HG03280 (cell line): Measurements from ENCODE around the gene TEKT5.
"Not testable (repeated sequence)": the region's sequence is repeated elsewhere in the genome, so short reads cannot be mapped to it uniquely, and the experiment has no call there.

ENCODE experiments used
- ATAC-seq: cut with Tn5 transposase; IDR thresholded peaks from one replicate; pipeline ENCODE4 v1.9.1; 2021; ENCODE audit warnings: mild to moderate bottlenecking, moderate library complexity; ENCODE audit not compliant: unreplicated experiment

Gene TEKT5

GRCh38 chr16:10694830-10695229, at the start of gene TEKT5:
TEKT5 (minus strand) TSS chr16:10694930; CDS start chr16:10694873, 57 bp downstream.
- no peak for ATAC-seq

DNA sequence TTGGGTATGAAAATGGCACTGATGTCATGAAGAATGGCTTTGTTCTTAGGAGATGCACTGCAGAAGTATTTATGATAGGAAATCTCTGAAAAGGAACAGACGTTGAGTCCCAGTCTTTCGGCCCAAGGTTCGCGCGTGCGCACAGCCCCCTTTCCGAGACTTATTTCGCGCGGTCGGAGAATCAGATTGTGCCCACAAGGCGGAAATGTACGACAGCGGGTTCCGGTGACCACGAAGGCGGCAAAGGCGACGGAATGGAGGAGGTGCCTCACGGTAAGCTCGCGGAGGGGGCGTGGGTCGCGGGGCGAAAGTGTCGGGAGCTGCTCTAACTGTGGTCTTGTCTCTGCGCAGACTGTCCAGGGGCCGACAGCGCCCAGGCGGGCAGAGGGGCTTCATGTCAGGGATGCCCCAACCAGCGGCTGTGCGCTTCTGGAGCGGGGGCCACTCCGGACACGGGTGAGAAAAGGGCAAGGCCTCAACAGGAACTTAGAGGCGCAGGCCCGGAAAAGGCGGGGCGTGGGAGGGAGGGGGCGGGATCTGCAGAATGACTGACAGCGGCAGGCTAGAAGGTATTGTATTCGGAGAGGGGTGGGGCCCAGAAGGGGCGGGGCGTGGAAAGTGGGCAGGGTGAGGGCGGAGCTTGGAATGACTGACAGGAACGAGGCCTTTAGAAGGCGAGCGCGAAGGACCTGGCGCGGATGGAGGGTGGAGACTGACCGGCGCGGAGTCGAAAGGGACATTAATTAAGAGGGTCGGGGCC, 49.1 kb upstream of the TEKT5 start, which contains the start of gene NUBP1:
Gene NUBP1 (plus strand): TSS at position 233 of the 760 bp plus-strand sequence. CDS start 22 bp downstream, at position 255.
- peak; percentile 81 for ATAC-seq

GRCh38 chr16:10743227-10743609, 48.5 kb upstream of the TEKT5 start:
- ATAC-seq = no peak

- no peak for ATAC-seq
Observed at GRCh38 chr16:10741844-10742243, 47.1 kb upstream of the TEKT5 start.

DNA sequence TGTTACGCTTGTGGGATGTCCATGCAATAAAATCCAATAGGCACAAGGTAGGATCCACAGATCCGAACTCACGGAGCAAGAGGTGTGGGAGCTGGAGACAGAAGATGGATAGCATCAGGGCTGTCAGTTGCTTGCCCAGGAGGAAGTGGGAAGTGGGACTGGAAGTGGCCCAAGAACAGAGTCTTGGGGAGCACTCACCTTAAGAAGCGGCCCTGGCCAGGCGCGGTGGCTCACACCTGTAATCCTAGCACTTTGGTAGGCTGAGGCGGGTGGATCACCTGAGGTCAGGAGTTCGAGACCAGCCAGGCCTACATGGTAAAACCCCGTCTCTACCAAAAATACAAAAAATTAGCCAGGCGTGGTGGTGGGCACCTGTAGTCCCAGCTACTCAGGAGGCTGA, 46.5 kb upstream of the TEKT5 start:
- ATAC-seq = not testable (repeated sequence)

DNA sequence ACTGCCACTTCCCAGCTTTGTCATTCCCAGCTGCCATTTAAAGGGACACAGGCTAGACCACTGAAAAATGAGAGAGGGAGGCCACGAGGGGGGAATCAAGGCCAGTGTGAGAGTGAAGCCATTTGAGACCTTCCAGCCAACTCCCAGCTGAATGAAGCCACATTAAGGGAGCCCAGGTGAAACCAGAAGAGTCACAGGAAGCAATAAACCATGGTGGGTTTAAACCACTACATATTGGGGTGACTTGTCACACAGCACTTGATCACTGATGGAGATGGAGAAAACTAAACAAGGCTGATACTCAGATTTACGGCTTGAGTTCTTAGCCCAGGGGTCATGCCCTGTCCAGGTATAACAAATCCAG, 46.1 kb upstream of the TEKT5 start:
- no peak for ATAC-seq

DNA sequence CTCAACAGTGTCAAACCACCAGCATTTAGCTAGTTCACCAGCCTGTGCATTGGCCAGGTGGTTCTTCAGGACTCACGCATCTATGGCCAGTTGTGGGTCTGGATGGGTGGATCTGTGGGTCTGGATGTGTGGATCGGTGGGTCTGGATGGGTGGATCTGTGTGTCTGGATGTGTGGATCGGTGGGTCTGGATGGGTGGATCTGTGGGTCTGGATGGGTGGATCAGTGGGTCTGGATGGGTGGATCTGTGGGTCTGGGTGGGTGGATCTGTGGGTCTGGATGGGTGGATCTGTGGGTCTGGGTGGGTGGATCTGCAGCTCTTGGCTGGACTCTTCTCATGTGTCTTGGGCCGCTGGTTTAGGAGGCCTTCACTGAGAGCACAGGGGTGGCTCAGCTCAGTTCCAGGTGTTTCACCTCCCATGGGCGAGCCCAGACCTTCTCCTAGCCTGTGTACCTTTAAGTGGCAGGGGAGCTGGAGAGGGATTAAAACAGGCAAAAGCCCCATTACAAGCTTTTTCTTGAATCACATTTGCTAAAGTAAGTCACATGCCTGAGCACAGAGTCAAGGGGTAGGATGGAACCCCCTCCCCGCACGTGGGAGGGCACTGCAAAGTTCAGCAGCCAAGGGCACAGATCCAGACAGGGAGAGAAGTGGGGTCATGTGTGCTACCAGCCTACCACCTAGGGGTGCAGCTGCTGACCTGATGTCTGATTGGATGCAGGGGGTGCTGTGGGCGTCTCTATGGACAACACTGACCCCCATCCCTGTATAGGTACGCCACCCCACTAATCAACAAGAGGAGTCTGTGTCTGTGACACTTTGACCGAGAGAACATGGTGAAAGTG, 45.5 kb upstream of the TEKT5 start:
- no peak for ATAC-seq

DNA sequence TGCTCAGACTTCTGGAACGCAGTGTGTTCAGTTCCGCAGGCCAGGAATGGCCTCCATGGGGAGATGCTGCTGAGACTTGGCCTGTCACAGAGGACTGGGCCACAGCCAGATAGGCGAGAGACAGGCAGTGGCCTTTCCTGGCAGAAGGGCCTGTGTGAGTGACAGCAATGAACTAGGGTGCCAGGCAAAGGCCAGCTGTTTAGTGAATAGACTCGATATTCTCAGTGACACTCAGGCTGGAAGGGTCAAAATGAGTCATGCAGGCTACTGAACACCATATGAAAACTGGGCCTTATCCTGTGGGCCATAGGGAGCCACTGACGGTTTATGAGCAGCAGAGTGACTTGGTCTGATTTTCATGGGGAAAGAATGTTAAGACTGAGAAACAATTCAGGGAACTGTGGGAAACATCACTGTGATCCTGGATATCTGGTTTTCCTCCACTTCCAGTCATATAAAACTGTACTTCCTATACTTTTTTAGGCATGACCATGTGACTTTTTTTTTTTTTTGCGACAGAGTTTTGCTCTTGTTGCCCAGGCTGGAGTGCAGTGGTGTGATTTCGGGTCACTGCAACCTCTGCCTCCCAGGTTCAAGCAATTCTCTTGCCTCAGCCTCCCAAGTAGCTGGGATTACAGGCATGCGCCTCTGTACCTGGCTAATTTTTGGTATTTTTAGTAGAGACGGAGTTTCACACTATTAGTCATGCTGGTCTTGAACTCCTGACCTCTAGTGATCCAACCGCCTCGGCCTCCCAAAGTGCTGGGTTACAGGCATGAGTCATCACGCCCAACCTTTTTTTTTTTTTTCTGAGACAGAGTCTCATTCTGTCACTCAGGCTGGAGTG, 43.7 kb upstream of the TEKT5 start:
- peak; percentile 56 for ATAC-seq

GRCh38 chr16:10737068-10737625, 42.4 kb upstream of the TEKT5 start:
- ATAC-seq = peak; percentile 38

- ATAC-seq = no peak
Observed at GRCh38 chr16:10731790-10732189, 37.1 kb upstream of the TEKT5 start.

DNA sequence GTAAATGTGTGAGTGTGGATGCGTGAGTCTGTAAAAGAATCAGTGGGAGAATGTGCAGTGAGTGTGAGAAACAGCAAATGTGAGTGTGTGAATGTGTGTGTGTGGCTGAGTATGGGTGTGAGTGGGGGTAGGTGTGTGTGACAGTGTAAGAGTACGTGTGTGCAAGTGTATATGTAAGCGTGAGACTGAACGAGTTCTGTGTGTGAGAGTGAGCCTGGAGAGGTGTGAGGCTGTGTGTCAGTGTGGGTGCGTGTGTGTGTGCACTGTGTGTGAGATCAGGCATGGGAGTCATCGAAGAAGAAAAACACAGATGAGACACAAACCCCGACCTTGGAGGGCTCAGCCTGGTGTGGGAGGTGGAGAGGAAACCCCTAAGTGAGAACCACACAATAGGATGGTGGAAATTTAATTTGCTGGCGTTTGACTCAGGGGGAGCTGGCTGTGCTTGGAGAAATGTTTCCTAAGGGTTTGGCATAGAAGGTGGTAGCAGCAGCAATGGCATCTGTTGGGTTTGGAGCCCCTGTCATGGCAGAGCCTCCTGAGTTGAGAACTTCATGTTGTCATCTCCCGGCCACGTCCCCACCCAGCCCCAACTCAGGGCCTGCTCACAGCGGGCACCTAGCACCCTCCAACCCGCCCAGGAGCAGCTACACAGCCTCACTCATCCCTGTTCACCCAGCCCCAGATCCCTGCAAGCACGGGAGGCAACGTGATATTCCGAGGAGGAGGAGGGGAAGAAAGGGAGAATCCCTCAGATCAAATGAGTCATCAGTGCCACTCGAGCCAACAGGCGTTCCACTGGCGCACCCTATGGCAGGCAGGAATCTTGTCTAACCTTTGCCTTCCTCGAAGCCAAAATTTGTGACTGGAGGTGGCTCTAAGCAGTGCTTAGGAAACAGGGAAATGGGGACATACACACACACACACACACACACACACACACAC, 34.6 kb upstream of the TEKT5 start:
- ATAC-seq = no peak

DNA sequence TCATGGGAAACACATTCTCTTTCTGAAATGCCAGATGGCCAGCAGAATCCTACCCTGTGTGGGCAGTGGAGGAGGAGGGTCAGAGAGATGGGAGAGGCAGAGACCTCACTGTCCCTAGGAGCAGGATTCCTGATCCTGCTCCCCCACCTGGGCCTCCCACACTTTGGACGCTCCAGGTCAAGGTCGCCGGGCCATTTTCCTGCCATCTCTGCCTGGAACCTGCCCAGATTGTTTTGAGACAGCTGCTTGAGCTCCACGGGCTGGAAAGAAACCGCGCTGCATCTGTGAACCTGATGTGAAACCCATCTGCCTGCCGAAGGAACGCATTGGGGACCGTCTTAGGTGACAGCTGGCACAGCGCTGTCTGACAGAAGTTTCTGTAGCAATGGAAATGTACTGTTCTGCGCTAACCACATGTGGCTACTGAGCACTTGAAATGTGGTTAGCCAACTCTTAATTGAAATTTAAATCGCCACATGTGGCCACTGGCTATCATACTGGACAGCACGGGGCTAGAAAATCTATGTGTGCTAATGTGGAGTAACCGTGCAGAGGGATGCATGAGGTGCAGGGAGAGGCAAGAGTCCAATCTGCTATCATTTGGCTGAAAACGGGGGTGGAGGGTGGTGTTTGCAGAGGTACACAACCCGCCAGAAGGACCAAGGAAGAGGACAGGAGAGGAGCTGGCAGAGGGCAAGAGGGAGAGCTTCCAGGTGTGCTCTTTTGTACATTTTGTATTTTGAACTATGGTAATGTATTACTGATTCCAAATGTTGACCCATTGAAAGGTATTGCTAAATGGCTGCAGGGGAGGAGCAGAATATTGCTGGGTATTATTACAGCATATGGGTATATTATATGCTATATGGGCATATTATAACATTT, 33.5 kb upstream of the TEKT5 start:
- ATAC-seq = no peak

DNA sequence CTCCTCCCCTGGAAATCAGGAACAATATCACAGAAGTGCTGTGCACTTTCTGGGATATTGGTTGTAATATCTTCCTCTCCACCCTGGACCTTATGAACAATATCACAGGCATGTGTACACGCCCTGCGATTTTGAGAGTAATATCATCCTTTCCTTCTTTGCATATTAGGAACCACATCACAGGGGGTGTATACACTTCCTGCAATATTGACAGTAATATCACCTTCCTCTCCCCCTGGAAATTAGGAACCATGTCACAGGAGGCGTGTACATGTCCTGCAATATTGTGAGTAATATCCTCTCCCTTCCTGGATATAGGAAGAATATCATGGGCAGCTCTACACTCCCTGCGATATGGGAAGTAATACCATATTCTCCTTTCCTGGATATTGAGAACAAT, 14.2 kb upstream of the TEKT5 start:
- no peak for ATAC-seq

GRCh38 chr16:10699756-10700155, 5.0 kb upstream of the TEKT5 start:
- ATAC-seq = no peak

DNA sequence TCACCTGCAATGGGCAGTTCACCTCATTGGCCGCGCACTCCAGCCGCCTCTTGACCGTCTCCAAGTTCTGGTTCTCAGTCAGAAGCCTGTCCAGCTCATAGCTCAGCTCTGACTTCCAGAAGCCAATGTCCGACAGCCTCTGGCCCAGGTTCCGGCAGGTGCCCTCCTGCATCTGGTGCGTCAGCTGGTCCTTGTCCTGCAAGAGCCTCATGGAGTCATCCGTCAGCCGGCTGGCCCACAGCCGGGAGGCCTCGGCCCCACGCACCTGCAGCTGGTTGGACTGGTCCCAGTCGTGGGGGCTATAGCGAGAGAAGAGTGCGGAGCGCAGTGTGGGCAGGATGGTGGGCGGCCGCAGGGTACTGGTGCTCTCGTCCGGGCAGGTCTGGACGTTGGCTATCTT, 424 bp downstream of the TEKT5 start:
- no peak for ATAC-seq

- ATAC-seq = no peak
Observed at GRCh38 chr16:10693889-10694288, 841 bp downstream of the TEKT5 start.

- ATAC-seq = no peak
Observed at GRCh38 chr16:10692470-10692869, 2.3 kb downstream of the TEKT5 start.

GRCh38 chr16:10688726-10689125, 6.0 kb downstream of the TEKT5 start:
- no peak for ATAC-seq

- ATAC-seq = no peak
Observed at GRCh38 chr16:10688291-10688690, 6.4 kb downstream of the TEKT5 start.
